Fibroblast of lung (primary cell): ENCODE data around the gene ASGR1.

ENCODE experiments used
- EZH2 ChIP-seq: IDR thresholded peaks from 2 replicates; pipeline ENCODE4 v1.5.1; 2012; ENCODE audit warnings: low read length, control low read depth, mild to moderate bottlenecking; ENCODE audit errors: missing control alignments
- TF ChIP-seq, protein P1 (sequence below), 2 donors: IDR thresholded peaks in 1 of 2; conservative IDR thresholded peaks in 1 of 2; 1 replicate in 1 of 2; 2 replicates in 1 of 2; pipeline ENCODE4 v1.5.1; 2011 to 2012; ENCODE audit warnings: low read length in 2 of 2, control low read depth in 1 of 2, inconsistent platforms in 1 of 2, low read depth in 1 of 2, mild to moderate bottlenecking in 1 of 2

DNA sequence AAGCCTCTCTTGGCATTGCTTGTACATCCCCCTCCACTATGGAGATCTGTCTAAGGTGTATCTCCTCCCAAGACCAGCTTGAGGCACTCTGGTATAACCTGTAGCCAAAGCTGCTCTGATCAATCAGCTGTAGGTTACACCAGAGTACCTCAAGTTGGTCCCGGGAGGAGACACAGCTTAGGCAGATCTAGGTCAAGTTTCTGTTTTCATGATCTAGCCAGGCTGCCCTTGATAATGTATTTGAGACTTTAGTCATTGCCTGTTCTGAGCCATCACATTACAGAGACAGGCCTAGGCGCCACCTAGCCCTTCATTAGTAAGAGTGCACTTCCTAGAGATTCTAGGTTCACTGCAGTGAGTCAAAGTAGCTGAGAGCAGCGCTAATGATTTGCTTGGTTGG lies 31.4 kb downstream of the ASGR1 start:
- TF ChIP-seq, protein P1, sequence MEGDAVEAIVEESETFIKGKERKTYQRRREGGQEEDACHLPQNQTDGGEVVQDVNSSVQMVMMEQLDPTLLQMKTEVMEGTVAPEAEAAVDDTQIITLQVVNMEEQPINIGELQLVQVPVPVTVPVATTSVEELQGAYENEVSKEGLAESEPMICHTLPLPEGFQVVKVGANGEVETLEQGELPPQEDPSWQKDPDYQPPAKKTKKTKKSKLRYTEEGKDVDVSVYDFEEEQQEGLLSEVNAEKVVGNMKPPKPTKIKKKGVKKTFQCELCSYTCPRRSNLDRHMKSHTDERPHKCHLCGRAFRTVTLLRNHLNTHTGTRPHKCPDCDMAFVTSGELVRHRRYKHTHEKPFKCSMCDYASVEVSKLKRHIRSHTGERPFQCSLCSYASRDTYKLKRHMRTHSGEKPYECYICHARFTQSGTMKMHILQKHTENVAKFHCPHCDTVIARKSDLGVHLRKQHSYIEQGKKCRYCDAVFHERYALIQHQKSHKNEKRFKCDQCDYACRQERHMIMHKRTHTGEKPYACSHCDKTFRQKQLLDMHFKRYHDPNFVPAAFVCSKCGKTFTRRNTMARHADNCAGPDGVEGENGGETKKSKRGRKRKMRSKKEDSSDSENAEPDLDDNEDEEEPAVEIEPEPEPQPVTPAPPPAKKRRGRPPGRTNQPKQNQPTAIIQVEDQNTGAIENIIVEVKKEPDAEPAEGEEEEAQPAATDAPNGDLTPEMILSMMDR (conservative IDR thresholded peaks at IDR 0.05 in 1 of 2, IDR thresholded peaks at IDR 0.05 in 1 of 2; ENCODE audit: low read depth in 1 of 2, low read length in 2 of 2), result no peak
- TF ChIP-seq EZH2, result no peak
